ENCODE results near the gene FTO. TPM values are rescaled to one million over a fixed set of nuclear protein-coding genes. Genes with fewer than 3 reads are reported as not detected.

The FTO gene
- polyA plus RNA-seq, 1 donor from 2014 or later, result 80.1 TPM

DNA sequence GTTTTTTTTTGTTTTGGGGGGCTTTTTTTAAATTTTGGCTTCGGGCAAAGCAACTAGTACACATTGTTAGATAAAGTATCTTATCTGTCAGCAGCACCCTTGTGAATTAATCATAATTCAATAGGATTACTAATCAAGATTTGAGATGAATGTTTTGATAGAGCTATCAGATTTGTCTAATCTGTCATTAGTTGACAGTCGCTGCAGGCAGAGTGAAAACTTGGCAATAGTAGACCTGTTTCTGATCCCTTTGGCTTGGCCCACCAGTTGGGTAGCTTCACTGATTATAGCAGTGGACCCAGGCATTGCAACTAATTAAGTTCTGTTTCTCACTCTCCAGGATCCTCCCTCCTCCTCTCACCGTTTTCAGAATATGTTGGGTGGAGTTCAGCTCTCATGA, 324.0 kb downstream of the FTO start (continued):
- TF ChIP-seq REST (IDR thresholded peaks at IDR 0.05; ENCODE audit: borderline replicate concordance), result no peak
- no peak for TF ChIP-seq EZH2 (IDR thresholded peaks at IDR 0.05; ENCODE audit: borderline replicate concordance, insufficient read depth, low read length, poor library complexity, severe bottlenecking)

- no peaks in the 10 kb centered on the region for H3K36me3 ChIP-seq (ENCODE audit: insufficient read depth, low read length)
- H3K9me2 ChIP-seq (ENCODE audit: insufficient read depth, low read length), result no peaks in the 10 kb centered on the region
- no peak overlapping the region for H3K4me3 ChIP-seq (ENCODE audit: low read length)
- no peaks in the 10 kb centered on the region for H4K20me1 ChIP-seq (ENCODE audit: insufficient read depth)
- H2AFZ ChIP-seq (ENCODE audit: low read depth, low read length), result no peak overlapping the region
- TF ChIP-seq EP300 (conservative IDR thresholded peaks at IDR 0.05; ENCODE audit: poor library complexity, severe bottlenecking) (no peak), SMC3 (conservative IDR thresholded peaks at IDR 0.05; ENCODE audit: poor library complexity) (no peak), MXI1 (conservative IDR thresholded peaks at IDR 0.05; ENCODE audit: poor library complexity, severe bottlenecking) (no peak), CTCF (IDR thresholded peaks at IDR 0.05; ENCODE audit: poor library complexity, severe bottlenecking) (no peak), TAF1 (IDR thresholded peaks at IDR 0.05; ENCODE audit: low read depth) (no peak), REST (IDR thresholded peaks at IDR 0.05; ENCODE audit: borderline replicate concordance) (no peak), RAD21 (conservative IDR thresholded peaks at IDR 0.05) (no peak), EZH2 (IDR thresholded peaks at IDR 0.05; ENCODE audit: borderline replicate concordance, insufficient read depth, low read length, poor library complexity, severe bottlenecking) (no peak), POLR2AphosphoS5 (IDR thresholded peaks at IDR 0.05) (no peak)
- H3K27ac ChIP-seq (ENCODE audit: low read length), result no peak overlapping the region
- H3K4me2 ChIP-seq (ENCODE audit: low read length), result no peak overlapping the region
- no peaks in the 10 kb centered on the region for H3K27me3 ChIP-seq (ENCODE audit: insufficient read depth, low read depth, low read length)
- H3K9me3 ChIP-seq (ENCODE audit: low read length), result no peaks in the 10 kb centered on the region
- H3F3A ChIP-seq (ENCODE audit: insufficient read depth, low read length, poor library complexity, severe bottlenecking), result no peaks in the 10 kb centered on the region
- H3K79me2 ChIP-seq (replicated peaks; ENCODE audit: insufficient read depth, low read length), result no peaks in the 10 kb centered on the region
- no peak overlapping the region for H3K9ac ChIP-seq (ENCODE audit: low read length)
Measured at GRCh38 chr16:54030451-54030850, 326.5 kb downstream of the FTO start.

All from neural cell (in vitro differentiated cells).